HG02852 (cell line): ENCODE measurements around the gene TREH.
A peak's percentile ranks its signal among the peaks of the same experiment; 100 is the strongest.
"Not testable (repeated sequence)": the region's sequence is repeated elsewhere in the genome, so short reads cannot be mapped to it uniquely, and the experiment has no call there.

Source experiments
- ATAC-seq: cut with Tn5 transposase; IDR thresholded peaks from one replicate; pipeline ENCODE4 v1.9.1; 2021; ENCODE audit warnings: mild to moderate bottlenecking, moderate library complexity; ENCODE audit not compliant: unreplicated experiment

The TREH gene

GRCh38 chr11:118697346-118697745 lies 17.9 kb upstream of the TREH start:
- no peak for ATAC-seq

GRCh38 chr11:118696673-118697226 lies 17.3 kb upstream of the TREH start:
- no peak for ATAC-seq

GRCh38 chr11:118694771-118695170 lies 15.3 kb upstream of the TREH start:
- no peak for ATAC-seq

DNA sequence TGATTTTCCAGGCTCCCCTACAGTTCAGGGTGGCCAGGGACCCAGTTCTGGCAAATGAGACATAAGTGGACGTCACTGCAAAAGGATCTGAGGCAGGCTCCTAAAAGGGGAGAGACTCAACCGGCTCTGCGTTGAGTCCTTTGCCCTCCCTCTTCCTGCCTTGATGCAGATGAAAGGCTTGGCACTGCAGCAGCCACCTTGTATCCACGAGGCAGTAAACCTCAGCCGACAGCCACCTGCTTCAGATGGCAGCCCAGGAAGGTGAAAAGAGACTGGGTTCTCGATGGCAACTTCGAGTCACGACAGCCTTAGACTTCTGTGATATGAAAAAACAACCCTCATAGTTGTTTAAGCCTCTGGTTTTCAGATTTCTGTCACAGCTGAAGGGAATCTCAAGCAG lies 14.7 kb upstream of the TREH start:
- ATAC-seq: no peak

DNA sequence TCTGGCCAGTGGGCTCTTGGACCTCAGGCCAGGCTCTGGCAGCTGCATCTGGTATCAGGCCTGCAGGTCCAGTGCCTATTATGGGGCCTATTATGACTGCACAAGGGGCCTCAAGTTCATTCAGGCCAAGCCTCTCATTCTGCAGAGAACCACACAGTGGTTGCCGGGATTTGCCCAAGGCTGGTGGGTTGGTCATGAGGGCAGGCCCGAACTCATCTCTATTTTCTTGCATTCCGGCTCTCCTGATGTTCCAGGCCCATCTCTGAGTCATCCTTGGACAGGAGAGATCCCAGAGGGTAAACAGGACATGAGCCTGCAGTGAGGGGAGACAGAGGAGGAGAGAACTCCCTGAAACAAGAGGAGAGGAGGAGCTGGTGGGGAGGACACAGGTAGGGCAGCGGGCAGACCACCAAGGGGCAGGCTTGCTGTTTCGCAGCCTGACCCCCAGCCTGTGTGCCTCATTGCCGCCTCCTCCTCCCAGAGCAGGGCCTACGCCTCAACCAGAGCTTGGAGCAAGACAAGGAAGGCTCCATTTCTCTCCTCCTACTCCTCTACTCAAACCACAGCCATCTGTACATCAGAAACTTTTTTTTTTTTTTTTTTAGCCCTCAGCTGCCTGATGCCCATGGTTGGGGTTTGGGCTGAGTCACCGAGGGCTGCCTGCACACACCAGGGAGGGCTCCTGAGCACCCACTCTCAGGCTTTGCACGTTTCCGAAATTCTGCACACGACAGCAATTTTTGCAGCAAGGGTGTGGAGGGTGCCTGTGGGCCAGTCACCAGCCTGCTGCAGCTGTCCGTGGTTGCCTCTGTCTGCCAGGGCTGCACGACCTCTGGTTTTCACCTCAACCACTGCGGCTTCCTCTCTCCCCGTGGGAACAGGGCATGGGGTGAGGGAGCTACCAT lies 12.7 kb upstream of the TREH start:
- ATAC-seq: no peak

DNA sequence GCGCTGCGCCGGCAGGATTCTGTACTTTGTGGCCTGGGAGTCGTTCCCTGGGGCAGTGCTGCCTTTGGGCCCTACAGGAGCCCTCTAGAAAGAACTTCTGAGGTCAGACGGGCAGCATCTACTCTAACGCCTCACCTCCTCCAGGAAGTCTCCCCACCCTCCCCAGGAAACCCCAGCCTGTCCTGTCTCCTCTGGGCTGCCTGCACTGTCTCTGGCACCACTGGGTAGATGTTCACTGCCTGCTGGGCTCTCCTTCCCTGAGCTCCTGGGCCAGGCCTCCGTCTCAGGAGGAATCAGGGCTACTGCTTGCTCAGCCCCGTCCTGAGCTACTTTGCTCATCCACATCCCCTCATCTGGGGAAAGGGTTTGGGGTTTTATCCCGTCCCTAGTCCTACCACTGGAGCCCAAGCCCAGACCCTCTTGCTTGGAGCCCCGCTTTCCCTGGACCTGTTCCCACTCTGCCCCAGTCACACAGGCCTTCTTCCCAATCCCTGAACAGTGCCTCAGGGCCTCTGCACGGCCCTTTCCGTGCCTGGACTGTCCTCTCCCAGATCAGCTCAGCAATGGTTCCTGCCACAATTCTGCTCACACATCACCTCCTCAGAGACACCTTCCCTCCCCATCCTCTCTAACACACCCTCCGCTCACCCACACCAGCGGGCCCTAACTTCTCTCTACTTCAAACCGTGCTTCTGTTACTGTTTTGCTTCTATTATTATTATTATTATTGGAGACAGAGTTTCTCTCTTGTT lies 11.3 kb upstream of the TREH start:
- no peak for ATAC-seq

DNA sequence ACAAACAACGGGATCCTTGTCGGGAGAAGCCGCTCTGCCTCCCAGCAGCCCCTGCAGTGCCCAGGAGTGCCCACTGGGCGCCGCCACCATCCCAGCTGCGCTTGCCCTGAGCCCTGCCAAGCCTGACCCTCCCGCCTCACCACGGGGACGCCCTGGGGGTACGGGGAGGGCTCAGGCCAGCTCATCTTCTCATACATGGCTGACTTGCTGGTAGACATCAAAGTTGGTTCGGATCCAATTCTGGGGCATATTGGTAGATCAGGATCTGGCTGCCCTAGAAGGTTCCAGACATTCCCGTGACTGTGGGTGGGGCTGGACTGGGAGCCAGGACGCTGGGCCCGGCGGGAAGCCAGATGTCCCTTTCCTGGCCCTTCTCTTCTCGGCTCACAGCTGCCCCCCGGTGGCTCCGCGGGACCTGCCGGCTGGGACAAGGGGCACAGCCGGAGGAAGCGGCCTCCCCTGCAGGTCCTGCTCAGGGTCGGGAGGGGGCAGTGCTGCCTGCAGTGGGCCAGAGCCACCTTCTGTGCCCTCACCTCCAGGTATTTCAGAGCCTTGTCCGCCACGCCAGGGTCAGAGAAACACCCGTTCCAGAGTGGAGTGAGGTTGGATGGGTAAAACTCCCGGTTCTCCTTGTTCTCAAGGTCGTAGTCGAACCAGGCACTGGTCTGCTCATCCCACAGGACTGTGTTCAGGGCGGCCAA lies 10.6 kb upstream of the TREH start:
- ATAC-seq: peak; percentile 74

GRCh38 chr11:118689503-118689851 lies 10.0 kb upstream of the TREH start:
- ATAC-seq: no peak

DNA sequence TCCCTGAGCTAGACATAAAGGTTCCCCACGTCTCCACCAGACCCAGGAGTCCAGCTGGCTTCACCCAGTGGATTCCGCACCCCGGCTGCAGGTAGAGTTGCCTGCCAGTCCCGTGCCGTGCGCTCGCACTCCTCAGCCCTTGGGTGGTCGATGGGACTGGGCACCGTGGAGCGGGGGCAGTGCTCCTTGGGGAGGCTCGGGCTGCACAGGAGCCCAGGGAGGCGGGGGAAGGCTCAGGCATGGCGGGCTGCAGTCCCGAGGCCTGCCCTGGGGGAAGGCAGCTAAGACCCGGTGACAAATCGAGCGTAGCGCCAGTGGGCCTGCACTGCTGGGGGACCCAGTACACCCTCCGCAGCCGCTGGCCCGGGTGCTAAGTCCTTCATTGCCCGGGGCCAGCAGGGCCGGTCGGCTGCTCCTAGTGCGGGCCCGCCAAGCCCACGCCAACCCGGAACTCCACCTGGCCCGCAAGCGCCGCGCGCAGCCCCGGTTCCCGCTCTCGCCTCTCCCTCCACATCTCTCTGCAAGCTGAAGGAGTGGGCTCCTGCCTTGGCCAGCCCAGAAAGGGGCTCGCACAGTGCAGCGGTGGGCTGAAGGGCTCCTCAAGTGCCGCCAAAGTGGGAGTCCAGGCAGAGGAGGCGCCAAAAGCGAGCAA lies 9.5 kb upstream of the TREH start:
- ATAC-seq: no peak

DNA sequence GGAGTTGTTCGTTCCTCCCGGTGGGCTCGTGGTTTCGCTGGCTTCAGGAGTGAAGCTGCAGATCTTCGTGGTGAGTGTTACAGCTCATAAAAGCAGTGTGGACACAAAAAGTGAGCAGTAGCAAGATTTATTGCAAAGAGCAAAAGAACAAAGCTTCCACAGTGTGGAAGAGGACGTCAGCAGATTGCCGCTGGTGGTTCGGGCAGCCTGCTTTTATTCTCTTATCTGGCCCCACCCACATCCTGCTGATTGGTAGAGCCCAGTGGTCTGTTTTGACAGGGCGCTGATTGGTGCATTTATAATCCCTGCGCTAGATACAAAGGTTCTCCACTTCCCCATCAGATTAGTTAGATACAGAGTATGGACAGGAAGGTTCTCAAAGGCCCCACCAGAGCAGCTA lies 8.9 kb upstream of the TREH start:
- not testable (repeated sequence) for ATAC-seq

GRCh38 chr11:118687906-118688305 lies 8.5 kb upstream of the TREH start:
- ATAC-seq: no peak

- no peak for ATAC-seq
Observed at GRCh38 chr11:118684187-118684586, 4.7 kb upstream of the TREH start.

GRCh38 chr11:118682939-118683338 lies 3.5 kb upstream of the TREH start:
- ATAC-seq: not testable (repeated sequence)

GRCh38 chr11:118682372-118682771 lies 2.9 kb upstream of the TREH start:
- ATAC-seq: no peak

DNA sequence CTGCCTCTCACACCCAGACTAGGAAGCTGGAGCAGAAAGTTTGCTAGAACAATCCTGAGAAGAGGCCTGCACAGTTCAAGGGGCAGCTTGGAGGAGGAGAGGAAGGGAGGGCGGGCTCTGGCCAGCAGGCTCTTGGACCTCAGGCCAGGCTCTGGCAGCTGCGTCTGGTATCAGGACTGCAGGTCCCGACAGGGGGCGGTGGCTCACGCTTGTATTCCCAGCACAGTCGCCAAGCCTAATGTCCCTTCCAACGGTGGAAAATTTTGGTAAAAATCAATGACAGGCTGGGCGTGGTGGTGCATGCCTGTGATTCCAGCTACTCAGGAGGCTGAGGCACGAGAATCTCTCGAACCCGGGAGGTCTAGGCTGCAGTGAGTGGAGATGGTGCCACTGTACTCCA lies 542 bp downstream of the TREH start:
- not testable (repeated sequence) for ATAC-seq

- ATAC-seq: no peak
Observed at GRCh38 chr11:118677977-118678376, 1.5 kb downstream of the TREH start.

- ATAC-seq: no peak
Observed at GRCh38 chr11:118674082-118674435, 5.4 kb downstream of the TREH start.

DNA sequence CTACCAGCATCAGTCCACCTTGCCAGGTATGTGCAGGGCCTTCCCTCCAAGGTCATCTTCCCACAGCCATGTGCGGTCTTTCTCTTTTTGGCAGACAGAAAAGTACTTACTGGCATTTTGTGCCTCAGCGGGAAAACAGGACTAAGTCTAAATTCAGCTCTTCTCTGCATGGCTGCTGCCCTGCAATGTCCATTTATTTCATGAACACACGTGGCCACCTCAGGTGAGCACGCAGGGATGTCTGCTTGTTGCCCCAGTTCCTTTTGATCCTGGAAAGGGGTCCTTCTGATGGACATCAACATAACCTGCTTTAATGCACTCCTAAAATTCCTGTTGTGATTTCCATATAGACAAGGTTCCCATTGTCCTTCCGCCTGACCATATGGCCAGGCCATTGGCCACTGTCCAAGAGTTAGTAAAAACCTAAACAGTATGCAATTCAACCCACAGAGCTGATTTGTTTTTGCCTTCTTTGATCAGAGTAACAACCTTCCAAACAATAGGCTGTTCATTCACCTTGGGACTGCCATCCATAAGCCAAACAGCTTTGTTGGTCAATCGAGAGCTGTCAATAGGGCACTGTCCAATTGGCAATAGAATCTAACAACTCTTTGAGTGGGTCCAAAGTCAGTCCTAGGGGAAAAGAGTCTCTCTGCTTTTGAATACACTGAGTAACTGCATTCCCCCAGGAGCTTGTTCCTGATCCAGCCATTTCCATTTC lies 5.9 kb downstream of the TREH start:
- no peak for ATAC-seq

GRCh38 chr11:118672846-118673245 lies 6.6 kb downstream of the TREH start:
- ATAC-seq: no peak

DNA sequence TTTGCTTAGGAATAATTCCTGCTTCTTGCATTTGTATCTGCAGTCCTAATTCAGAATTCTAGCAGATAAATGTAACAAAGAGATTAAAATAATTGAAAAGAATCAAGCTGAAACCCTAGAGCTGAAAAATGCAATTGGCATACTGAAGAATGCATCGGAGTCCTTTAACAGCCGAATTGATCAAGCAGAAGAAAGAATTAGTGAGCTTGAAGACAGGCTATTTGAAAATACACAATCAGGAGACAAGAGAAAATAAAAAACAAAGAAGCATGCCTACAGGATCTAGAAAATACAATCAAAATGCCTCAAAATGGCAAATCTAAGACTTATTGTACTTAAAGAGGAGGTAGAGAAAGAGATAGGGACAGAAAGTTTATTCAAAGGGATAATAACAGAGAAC lies 8.2 kb downstream of the TREH start:
- ATAC-seq: no peak
